HG03039 (cell line): ENCODE measurements around the gene MZT2A.
"Not testable (repeated sequence)": the region's sequence is repeated elsewhere in the genome, so short reads cannot be mapped to it uniquely, and the experiment has no call there.

Experiments
- ATAC-seq: cut with Tn5 transposase; IDR thresholded peaks from one replicate; pipeline ENCODE4 v1.9.1; 2021; ENCODE audit warnings: mild to moderate bottlenecking, moderate library complexity; ENCODE audit not compliant: unreplicated experiment

MZT2A gene

DNA sequence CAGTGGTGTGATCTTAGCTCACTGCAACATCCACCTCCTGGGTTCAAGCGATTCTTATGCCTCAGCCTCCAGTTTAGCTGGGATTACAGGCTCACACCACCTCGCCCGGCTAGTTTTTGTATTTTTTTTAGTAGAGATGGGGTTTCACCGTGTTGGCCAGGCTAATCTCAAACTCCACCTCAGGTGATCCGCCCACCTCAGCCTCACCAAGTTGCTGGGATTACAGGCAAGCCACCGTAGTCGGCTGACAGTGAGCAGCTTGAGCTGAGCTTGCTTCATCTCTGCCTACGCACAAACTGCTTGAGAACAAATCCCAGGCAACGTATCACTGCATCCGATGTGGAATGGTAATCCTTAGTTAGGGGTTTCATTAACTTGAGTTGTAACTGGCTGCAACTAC, 24.5 kb downstream of the MZT2A start:
- ATAC-seq, result not testable (repeated sequence)

DNA sequence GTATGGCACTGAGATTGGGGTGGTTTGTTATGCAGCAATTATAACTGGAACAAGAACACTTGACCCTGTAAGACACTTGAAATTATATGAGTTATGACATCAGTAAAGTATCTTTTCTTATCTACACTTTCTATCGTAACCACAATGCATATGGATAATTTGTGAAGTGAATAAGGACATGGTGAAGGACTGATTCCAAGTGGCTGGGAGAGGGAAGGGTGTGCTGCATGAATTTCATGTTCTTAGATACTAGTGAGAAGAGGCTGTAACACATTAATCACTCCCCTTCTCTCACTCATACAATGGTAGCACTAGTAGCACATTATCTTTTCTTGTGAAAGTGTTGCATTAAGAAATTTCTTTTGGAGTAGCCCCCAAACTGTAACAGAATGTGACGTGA, 37.3 kb downstream of the MZT2A start:
- not testable (repeated sequence) for ATAC-seq

DNA sequence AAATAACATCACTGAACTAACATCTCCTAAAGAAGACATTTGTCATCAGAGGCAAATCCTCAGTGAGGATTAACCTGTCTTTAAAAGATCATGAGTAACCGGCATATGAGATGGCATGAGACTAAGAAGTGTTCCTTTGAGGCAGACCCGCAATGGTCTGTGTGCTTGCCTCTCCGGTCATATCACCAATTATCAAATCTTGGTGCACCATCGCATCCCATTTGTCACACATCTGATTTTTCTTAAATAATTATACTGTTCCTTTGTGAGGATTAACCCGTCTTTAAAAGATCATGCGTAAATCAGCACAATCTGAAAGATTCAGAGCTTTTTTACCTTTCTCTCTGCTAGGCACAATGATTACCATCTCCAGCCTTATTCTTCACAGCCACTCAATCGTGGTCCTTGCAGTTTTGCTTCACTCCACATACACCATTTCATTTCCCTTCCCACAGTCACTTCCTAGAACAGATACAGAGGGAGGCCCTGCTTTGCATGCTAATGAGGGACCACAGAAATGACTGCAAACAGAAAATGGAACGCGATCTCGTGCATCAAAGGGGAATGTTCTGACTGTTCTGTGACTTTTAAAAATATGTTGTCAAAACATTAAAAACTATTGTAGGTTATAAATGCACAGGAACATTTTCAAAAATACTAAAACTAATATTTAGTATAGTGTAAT, 40.8 kb downstream of the MZT2A start:
- peak; percentile 94 for ATAC-seq

DNA sequence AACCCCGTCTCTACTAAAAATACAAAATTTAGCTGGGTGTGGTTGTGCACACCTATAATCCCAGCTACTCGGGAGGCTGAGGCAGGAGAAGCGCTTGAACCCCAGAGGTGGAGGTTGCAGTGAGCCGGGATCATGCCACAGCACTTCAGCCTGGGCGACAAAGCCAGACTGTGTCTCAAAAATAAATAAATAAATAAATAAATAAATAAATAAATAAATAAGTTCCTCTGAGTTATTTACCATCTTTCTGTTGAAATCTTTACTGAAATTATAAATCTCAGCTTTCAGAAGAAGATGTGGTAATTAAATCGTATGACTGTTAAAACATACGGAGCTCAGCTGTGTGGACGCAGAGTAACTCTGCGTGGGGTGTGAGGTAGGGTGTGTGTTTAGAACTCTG, 44.2 kb downstream of the MZT2A start:
- ATAC-seq, result not testable (repeated sequence)

DNA sequence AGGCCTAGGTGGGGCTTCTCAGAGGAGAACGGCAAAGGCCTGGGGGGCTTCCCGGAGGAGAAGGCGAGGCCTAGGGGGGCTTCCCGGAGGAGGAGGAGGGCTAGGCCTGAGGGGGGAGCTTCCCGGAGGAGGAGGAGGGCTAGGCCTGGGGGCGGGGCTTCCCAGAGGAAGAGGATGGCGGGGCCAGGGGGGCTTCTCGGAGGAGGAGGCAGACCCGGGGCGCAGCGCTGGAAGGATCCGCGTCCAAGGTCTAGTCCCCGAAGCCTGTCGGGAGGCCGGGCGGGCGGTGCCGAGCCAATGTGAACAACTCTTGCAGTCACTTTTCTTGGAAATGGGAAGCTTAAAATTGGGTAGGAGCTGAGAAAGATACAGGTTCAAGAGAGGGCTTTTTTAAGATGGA, 46.3 kb downstream of the MZT2A start:
- no peak for ATAC-seq

DNA sequence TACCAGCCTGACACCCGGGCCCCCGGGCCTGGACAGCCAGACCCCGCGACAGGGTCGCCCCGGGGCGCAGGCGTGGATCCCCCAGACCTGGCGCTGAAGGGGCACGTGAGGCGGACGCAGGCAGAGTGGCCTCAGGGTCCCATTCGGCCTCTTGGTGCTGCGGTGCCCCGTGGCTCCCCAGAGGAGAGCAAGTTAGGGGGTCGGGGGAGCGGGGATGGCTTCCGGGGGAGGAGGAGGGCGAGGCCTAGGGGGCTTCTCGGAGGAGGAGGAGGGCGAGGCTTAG, 46.7 kb downstream of the MZT2A start:
- not testable (repeated sequence) for ATAC-seq

DNA sequence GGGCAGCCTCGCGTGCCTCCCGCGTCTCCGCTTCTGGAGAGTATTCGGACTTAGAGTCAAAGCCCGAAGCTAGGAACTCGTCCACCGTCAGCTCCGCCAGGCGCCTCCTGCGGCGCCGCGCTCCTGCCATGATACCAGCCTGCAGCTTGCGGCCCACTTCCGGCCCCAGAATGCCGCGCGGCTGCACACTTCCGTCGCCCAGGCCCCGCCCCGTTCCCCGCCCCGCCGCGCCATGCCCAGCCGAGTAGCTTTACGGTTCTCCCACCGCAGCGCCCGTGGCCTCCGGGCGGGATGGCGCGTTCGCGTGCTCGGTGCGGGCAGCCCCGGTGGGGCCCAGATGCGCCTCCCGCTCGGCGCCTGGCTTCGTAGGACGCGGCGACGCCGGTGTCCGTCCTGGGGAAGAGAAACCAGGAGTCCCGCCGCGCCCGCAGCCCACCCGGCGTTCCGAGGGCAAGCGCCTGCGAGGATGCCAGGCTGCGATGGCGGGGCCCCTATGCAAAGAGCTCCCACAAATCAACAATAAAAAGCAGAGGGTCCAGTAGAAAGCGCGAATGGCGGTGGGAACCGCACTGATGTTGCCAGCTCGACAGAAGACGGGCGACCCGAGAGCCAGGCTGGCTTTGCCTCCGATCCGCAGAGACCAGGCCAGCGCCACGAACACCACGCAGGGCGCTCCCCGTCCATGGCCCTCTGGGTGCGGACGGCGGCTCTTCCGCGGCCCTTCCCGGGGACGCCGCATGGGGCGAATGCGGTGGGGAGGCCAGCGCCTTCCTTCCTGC, 47.3 kb downstream of the MZT2A start:
- ATAC-seq, result not testable (repeated sequence)

DNA sequence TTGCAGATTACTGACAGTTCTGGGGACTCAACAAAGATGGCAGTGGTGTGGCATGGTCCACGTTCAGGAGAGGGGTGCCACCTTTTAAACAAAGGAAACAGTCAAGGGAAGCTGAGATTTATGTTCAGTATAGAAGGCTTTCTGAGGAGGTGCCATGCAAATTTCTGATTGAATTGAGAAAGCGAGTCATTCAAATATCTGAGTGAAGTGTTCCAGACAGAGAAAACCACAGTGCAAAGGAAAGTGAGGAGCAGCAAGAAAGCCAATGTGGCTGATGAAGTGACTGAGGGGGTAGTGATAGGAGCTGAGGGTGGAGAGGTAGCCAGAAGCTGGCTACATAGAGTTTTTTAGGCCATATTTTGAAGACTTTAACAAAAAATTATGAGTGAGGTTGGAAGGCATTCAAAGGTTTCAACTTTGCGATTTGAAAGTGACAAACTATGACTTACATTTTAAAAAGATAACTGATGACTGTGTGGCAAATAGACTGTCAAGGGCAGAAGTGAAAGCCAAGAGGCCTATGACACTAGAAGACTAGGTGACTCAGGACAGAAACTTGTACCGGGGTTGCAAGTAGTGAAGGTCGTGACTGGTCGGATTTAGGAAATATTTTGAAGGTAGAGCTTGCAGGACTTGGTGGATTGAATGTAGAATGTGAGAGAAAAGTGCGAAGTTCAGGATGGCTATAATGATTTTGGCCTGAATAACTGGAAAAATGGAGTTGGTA, 51.3 kb downstream of the MZT2A start:
- ATAC-seq, result not testable (repeated sequence)
